Left cardiac atrium (tissue), 4 donors: Measurements from ENCODE around the gene SELENOO. TPM values are rescaled to one million over a fixed set of nuclear protein-coding genes. Genes with fewer than 3 reads are reported as not detected.
"Not testable (repeated sequence)": the region's sequence is repeated elsewhere in the genome, so short reads cannot be mapped to it uniquely, and the experiment has no call there.

ENCODE experiments used
- ATAC-seq, 2 donors: fragments of 200-7000 bp; cut with Tn5 transposase; one replicate each; pipeline ENCODE4 v1.9.1; 2020; ENCODE audit warnings: mild to moderate bottlenecking in 2 of 2, moderate library complexity in 2 of 2
- DNase-seq: peaks from one replicate; pipeline ENCODE4 v3.0.0-alpha.2; 2020
- intact Hi-C, 2 donors: fragments of 100-400 bp; cut with DNase I; formaldehyde crosslinking; loops; one replicate each; pipeline versions ENCODE4 v1.14.1 to v1.15.1; 2022 to 2023
- total RNA-seq, 2 donors: library from RNA; stranded (reverse); fragmentation: NEBNext Ultra II Directional; extraction: Animal tissue kit (Norgen Biotek cat#: 25700); gene quantifications; one replicate each; pipeline ENCODE4 v1.2.1, GENCODE V29; 2021
- donor health status: DM: no; HTN: yes; CAD: no.
- donor health status: DM: no; HTN: yes; CAD: no; lungs with severe emphysema.
- donor health status: DM: yes; HTN: yes; CAD: no.
- donor health status: Dilated cardiomyopathy.

SELENOO gene
- total RNA-seq, 2 donors from 2014 or later = 11.7 to 15.0 TPM

DNA sequence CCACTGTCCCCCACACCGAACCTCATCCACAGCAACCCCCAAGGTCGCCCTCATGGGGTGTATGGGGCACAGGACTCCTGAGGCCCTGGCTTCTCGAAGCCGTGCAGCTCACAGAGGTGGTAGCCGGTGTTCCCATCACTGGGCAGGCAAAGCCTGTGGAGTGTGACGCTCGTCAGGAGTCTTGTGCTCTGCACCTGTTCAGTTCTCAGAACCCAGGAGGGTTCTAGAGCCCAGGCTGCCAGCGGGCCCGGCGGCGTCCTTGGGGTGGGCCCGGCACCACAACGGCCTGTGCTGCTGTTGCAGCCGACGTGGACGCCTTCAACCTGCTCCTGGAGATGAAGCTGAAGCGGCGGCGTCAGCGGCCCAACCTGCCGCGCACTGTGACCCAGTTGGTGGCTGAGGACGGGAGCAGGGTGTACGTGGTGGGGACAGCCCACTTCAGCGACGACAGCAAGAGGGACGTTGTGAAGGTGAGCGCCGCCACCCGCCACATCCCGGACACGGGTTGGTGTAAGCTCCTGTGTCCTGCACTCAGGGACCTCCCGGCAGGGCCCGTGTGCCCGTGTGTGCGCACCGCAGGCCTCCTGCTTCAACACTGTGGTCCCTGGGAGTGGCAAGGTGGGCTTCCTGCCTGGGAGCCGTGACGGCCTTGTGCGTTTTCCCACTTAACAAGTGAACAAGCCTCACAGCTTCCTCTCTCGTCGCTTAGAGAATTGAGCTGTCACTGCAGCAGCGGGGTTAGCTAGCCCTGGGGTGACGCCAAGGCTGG, 6.6 kb upstream of the SELENOO start:
- intact Hi-C loops = no loop called here
- no peak for ATAC-seq
- no peak for DNase-seq

DNA sequence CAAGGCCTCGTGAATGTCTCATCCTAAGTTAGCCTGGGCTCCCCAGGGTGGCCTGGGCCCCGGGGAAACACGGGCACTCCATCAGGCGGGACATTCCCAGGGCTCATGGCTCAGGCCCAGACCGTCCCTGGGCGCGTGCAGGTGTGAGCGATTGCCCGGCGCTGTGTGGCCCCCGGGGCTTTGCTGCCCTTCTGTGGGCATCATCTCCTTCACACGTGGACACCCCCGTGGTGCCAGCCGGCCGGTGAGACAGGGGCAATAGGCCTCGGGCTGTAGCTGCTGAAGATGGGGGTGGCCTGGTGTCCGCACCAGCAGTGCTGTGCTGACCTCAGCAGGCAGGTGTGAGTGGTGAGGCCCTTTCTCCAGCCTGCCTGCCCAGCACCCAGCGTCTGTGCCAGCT, 4.6 kb upstream of the SELENOO start:
- DNase-seq = no peak
- no peak for ATAC-seq
- intact Hi-C loops = no loop called here

DNA sequence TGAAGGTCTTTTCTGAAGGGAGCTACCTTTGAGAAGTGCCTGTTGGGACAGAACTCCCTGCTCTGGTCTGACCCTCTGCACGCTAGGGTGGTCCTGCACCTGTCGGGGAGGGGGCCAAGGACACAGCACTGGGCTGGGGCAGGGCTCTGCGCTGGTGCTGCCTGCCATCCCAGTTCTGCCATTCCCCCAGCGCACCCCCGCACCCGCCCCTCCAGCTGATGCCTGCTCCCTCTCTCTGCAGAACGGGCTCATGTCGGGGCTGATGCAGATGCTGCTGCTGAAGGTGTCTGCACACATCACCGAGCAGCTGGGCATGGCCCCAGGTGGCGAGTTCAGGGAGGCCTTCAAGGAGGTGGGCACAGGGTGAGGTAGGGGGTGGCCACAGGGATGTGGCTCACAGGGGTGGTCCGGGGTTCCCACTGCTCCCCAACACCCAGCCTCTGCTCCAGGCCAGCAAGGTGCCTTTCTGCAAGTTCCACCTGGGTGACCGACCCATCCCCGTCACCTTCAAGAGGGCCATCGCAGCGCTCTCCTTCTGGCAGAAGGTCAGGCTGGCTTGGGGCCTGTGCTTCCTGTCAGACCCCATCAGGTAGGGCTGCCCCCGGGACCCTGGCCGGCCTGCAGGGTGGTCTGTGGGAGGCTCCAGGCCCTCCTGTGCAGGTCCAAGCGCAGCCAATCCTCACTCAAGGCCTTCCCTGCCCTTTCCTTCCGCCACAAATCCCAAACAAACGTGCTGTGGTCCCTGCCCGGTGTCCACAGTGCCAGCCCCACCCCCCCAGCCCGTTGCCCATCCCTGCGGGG, 3.6 kb upstream of the SELENOO start:
- ATAC-seq = no peak
- no peak for DNase-seq
- intact Hi-C loops = no loop called here

DNA sequence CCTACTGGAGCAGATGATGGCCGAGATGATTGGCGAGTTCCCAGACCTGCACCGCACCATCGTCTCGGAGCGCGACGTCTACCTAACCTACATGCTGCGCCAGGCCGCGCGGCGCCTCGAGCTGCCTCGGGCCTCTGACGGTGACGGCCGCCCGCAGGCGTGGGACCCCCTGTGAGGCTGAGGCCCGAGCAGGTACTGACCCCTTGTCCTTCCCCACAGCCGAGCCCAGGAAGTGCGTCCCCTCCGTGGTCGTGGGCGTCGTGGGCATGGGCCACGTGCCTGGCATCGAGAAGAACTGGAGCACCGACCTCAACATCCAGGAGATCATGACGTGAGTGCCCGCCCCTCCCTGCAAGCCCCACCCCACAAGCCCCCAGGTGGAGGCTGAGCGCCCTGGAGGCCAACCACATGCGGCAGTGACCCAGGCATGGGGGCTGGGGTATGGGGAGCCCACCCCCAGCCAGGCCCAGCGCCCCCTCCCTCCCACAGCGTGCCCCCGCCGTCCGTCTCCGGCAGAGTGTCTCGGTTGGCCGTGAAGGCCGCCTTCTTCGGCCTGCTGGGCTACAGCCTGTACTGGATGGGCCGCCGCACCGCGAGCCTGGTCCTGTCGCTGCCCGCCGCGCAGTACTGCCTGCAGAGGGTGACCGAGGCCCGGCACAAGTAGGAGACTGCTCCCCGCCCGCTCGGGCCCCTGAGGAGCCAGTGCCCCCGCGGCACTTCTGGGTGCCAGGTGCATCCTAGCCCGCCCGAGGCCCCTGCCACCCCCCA, 2.8 kb upstream of the SELENOO start:
- ATAC-seq = no peak
- DNase-seq = no peak
- intact Hi-C loops = no loop called here

DNA sequence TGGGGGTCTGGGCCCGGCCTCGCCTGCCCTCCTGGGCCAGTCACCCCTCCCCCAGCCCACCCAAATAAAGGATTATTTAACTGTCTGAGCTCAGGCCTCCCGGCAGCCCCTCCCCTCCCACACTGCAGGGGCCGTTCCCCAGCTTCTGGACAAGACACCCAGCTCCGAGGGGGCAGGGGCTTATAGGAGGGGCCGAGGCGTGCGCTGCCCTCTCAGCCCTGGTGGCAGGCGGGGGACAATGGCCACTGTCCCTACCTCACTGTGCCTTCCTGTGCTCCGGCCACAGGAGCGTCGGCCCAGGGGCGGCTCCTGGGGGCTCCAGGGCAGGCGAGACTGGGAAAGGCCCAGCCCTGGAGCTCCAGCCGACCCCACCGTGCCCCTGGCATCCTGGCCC, 2.2 kb upstream of the SELENOO start:
- no peak for ATAC-seq
- DNase-seq = no peak
- intact Hi-C loops = no loop called here

DNA sequence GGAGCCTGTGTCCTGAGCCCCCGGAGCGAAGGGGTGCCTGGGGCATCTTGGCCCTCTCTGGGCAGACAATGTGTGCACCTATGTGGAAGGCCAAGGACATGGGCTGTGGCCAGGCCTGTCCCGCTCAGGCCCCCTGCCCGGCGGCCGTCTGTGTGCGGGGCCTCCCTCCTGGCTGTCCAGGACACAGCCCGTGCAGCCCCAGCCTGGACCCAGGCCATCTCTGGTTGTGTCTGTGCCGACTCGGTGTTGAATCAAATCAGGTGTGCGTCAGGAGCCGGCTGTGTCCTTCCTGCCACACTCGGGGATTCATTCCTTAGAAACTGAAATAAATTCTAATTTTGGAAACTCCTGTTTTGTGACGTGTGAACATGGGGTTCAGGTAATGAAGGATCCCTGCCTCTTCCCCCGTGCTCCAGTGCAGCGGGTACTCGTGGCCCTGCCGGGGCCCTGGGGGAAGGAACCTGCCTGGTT, 1.5 kb upstream of the SELENOO start:
- ATAC-seq (no peak), DNase-seq (no peak)
- intact Hi-C loops = no loop called here

DNA sequence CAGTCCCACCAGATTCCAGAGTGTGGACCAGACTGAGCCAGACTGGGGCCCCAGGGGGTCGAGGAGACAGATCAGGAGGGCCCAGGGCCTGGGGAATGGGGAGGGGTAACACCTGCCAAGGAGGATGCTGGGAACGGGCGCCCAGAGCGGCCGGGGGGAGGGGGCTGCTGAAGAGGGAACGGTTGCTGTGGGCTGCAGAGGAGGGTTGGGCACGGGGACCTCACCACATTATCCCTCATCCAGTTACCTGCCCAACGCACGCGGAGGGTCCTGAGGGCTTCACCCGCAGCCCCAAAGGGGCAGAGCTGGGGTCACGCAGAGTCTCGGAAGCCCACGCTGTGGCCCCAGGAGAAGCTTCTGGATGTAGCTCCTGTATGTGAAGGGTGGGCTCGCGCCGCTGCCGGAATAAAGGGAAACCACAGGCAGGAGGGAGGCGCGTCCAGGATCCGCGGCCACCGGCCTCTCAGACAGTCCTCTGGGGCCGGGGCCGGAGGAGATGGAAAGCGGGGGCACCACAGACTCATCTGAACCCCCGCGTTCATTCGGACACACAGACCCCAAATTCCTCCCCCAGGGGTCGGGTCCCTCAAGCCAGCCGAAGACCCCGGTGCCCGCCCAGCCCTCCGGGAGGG, 866 bp upstream of the SELENOO start:
- intact Hi-C loops = no loop called here

DNA sequence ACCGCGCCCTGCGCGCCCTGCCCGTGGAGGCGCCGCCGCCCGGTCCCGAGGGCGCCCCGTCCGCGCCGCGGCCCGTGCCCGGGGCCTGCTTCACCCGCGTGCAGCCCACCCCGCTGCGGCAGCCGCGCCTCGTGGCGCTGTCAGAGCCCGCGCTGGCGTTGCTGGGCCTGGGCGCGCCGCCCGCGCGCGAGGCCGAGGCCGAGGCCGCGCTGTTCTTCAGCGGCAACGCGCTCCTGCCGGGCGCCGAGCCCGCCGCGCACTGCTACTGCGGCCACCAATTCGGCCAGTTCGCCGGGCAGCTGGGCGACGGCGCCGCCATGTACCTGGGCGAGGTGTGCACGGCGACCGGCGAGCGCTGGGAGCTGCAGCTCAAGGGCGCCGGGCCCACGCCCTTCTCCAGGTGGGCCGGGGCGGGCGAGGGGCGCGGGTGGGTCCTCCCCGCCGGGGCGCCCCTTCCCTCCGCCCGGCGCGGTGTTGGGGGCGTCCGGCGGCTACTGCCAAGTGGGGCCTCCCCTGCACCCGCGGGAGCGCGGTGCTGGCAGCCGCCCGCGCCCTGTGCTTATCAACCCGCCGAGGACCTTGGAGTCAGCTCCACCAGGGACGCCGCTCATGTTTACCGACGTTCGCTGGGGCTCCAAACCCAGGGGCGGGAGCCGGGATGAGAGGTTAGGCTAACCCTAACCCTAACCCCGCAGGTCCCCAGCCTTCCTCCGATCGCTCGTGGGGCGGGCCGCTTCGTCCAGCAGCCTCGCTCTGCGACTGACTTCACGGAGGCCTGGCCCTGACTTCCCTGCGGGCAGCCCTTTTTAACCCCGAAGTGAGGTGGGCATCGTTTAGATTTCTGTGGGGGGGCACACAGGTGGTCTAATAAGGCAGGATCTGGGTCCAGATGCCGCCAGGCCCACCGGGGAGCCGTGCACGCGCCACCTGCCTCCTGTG, 649 bp downstream of the SELENOO start:
- intact Hi-C loops = no loop called here
- peak; percentile 12 to 54 for ATAC-seq
- no peak for DNase-seq

More for the DNA sequence above, 866 bp upstream of the SELENOO start:
- ATAC-seq (peak; percentile 7 to 17), DNase-seq (no peak)

DNA sequence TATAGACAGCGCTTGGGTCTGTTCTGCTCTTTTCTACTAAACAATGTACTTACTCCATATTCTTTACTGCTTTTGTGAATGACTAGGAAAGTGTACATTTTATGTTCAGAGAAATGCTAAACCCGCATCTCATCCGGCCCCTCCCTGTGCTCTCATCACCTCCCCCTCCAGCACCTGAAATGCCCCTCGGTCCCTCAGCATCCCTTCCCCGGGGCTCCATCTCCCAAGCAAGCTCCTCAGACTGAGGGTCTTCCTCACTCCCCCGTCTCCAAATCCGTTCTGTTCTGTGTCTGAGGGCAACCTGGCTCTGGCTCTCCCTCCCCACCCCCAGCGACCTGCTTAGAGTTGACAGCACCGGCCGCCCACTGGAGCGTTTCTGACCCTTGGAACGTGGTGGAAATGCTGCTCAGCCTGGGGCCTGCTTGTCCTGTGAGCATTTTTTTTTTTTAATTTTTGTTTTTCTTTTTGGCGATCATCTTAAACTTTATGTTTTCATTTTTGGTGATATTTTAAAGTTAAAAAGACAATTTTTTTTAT, 1.4 kb downstream of the SELENOO start:
- intact Hi-C loops = no loop called here
- DNase-seq (no peak), ATAC-seq (no peak)

DNA sequence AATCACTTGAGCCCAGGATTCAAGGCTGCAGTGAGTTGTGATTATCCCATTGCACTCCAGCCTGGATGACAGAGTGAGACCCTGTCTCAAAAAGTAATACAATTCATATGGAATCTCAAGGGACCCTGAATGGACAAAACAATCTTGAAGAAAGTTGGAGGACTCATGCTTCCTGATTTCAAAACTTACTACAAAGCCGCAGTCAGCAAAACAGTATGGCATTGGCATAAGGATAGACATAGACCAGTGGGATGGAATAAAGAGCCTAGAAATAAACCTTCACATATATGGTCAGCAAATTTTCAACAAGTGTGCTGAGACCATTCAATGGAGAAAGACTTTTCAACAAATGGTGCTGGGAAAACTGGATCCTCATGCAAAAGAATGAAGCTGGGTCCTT, 2.5 kb downstream of the SELENOO start:
- intact Hi-C loops = no loop called here
- DNase-seq (no peak), ATAC-seq (no peak)

DNA sequence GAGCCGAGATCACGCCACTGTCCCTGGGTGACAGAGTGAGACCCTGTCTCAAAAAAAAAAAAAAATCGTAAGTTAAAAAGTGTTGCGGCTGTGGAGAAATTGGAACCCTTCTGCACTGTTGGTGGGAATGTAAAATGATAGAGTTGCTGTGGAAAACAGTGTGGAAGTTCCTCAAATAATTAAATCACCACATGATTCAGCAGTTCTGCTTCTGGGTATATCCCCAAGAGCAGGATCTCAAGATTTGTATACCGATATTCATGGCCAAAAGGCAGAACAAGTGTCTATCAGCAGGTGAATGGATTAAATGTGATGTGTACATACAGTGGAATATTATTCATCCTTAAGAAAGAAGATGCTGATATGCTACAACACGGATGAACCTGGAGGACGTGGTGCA, 3.8 kb downstream of the SELENOO start:
- ATAC-seq (no peak), DNase-seq (no peak)
- intact Hi-C loops = no loop called here

DNA sequence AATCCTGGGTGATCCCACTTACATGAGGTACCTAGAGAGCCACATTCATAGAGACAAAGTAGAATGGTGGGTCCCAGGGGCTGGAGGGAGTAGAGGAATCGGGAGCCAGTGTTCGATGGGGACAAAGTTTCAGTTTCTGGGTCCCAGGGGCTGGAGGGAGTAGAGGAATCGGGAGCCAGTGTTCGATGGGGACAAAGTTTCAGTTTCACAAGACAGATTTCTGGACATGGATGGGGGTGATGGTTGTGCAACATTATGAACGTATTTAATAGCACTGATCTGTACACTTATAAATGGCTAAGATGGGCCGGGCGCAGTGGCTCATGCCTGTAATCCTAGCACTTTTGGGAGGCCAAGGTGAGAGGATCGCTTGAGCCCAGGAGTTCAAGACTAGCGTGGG, 4.2 kb downstream of the SELENOO start:
- ATAC-seq, intact Hi-C loops, DNase-seq: not testable (repeated sequence)

DNA sequence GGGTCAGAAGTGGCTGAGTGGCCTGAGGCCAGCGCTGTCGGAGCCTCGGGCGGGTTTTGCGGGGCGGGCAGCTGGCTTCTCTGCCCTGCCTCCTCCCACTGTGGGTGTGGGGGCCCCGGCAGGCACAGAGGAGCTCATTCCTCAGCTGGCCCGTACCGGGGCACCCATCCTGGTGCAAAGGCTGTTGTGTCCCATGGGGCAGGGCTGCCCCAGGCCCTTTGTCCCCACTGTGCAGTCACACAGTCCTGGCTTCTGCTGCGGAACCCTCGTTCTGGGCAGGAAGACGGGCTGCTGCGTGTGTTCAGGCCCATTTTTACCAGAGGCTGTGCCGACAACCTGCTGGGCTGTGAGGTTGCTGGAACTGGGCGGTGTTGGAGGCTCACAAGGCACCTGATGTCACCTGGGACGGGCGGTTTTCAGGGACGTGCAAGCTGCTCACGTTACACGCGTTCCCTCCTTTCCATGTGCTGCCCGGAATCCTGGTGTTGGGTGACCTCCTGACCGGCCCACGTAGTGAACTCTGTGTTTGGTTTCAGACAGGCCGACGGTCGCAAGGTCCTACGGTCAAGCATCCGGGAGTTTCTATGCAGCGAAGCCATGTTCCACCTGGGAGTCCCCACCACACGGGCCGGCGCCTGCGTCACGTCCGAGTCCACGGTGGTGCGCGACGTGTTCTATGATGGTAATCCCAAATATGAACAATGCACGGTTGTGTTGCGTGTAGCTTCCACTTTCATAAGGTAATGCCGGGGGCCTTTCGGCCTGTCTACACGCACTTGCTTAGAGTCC, 5.2 kb downstream of the SELENOO start:
- intact Hi-C loops = no loop called here
- DNase-seq (no peak), ATAC-seq (no peak)

DNA sequence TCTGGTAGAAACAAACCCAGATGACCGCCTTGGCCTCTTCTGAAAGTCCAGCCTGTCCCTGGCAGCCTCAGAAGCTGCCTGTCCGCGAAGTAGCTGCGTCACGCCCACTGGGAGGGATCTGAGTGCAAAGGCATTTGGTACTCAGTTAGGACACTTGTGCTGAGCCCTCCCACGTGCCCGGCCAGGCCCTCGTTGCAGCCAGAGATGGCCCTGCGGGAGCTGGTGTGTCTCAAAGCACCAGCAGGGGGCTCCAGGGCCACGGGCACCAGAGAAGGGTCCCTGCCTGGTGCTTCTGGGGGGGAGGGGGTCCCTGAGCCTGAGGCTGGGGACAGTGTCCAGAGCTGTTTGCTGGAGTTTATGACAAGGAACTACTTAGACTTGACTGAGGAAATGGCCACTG, 5.8 kb downstream of the SELENOO start:
- ATAC-seq (peak; percentile 67 to 91), DNase-seq (peak; percentile 82)
- intact Hi-C loops = no loop called here

DNA sequence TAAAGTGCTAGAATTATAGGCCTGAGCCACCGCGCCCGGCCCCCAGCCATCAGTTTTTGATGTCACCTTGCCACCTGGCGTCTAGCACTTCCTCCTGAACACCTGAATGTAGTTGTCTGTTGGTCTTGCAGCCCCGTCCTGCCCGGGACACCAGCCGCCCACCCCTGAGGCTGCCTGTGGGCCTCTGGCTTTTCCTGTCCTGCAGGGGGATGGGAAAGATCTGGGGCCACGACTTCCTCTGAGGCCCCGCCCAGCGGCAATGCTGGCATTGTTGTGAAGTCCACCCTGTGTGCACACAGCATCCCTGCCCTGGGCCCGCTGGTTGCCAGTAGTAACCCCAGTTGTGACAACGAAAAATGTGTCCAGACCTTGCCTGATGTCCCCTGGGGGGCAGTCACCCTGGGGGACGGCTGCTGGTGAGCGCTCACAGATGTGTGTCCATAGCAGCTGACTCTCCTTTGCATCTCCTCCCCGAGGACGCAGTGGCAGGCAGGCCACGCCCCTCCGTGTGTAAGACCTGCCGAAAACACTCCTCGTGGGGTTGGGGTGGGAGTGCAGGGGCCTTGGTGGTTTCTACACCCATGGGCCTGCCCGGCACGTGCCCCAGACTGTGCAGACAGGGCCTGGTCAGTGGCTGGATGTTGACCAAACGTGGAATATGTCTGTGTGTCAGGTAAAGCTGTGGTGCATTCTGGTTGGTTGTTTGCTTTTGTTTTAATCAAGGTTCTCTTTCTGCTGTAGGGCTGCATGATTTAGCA, 6.8 kb downstream of the SELENOO start:
- intact Hi-C loops = no loop called here
- ATAC-seq (no peak), DNase-seq (peak; percentile 48)

DNA sequence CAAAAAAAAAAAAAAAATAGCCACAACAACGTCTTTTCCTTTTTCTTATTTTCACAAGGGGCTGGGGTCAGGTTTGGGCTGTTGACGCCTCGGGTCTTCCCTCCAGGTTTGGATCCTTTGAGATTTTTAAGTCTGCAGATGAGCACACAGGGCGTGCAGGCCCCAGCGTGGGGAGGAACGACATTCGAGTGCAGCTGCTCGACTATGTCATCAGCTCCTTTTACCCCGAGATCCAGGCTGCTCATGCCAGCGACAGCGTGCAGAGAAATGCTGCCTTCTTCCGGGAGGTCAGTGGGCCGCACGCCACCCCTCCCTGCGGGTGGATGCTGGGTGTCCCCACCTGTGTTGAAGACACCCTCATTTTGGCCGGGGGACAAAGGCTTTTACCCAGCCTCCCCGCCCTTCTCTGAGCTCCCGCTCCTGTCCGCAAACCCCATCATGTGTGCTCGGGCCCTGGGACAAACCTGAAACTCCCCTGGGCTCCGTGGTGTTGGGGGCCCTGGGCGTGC, 7.7 kb downstream of the SELENOO start:
- ATAC-seq = no peak
- no peak for DNase-seq
- intact Hi-C loops = no loop called here
